Measurements from ENCODE around the gene RASSF4.

- TF ChIP-seq USF1 (CRISPR knock-in tag; IDR thresholded peaks at IDR 0.05) (no peak), EZH2 (IDR thresholded peaks at IDR 0.05; ENCODE audit: borderline replicate concordance, low read depth, low read length) (no peak), BRF1 (IDR thresholded peaks at IDR 0.05; ENCODE audit: borderline replicate concordance, extremely low read depth, insufficient read length) (no peak), CHD1 (IDR thresholded peaks at IDR 0.05; ENCODE audit: low read length) (no peak)
Measured at GRCh38 chr10:44949127-44949802, 10.3 kb upstream of the RASSF4 start.
